ENCODE measurements around the gene TMEM25.

GRCh38 chr11:118536726-118537125, 5.7 kb downstream of the TMEM25 start:
- TF ChIP-seq REST (IDR thresholded peaks at IDR 0.05; ENCODE audit: insufficient read depth in 1 of 2, low read depth in 2 of 2, low read length in 2 of 2) (no peak), TAF1 (IDR thresholded peaks at IDR 0.05; ENCODE audit: borderline replicate concordance, insufficient read depth, low read length) (no peak), SIN3A (IDR thresholded peaks at IDR 0.05; ENCODE audit: borderline replicate concordance, insufficient read depth, low read length) (no peak)
